HG03439 (cell line): ENCODE results near the gene MBD3L5.
"Not testable (repeated sequence)": the region's sequence is repeated elsewhere in the genome, so short reads cannot be mapped to it uniquely, and the experiment has no call there.

ENCODE experiments used
- ATAC-seq: cut with Tn5 transposase; IDR thresholded peaks from one replicate; pipeline ENCODE4 v1.9.1; 2021; ENCODE audit warnings: mild to moderate bottlenecking, moderate library complexity; ENCODE audit not compliant: unreplicated experiment

Gene MBD3L5

GRCh38 chr19:7051421-7051820 lies 21.0 kb downstream of the MBD3L5 start:
- not testable (repeated sequence) for ATAC-seq

GRCh38 chr19:7052896-7053295 lies 22.5 kb downstream of the MBD3L5 start:
- not testable (repeated sequence) for ATAC-seq

- ATAC-seq, result not testable (repeated sequence)
These were observed 24.4 kb downstream of the MBD3L5 start for GRCh38 chr19:7054635-7055368.

- ATAC-seq, result not testable (repeated sequence)
These were observed 25.3 kb downstream of the MBD3L5 start for GRCh38 chr19:7055679-7056078.

- ATAC-seq, result not testable (repeated sequence)
These were observed 26.0 kb downstream of the MBD3L5 start for GRCh38 chr19:7056371-7056770.

- ATAC-seq, result not testable (repeated sequence)
These were observed 28.2 kb downstream of the MBD3L5 start, which contains the start of gene MBD3L3 for GRCh38 chr19:7058576-7058975. TSS of gene MBD3L3 (minus strand) at chr19:7058676. CDS start at chr19:7058605, 71 bp downstream.

GRCh38 chr19:7059977-7060376 lies 29.6 kb downstream of the MBD3L5 start:
- not testable (repeated sequence) for ATAC-seq

- no peak for ATAC-seq
These were observed 33.0 kb downstream of the MBD3L5 start for GRCh38 chr19:7063339-7063738.

- ATAC-seq, result no peak
These were observed 33.5 kb downstream of the MBD3L5 start for GRCh38 chr19:7063764-7064418.

GRCh38 chr19:7067122-7067521 lies 36.7 kb downstream of the MBD3L5 start:
- ATAC-seq, result not testable (repeated sequence)

GRCh38 chr19:7067716-7068115 lies 37.3 kb downstream of the MBD3L5 start:
- ATAC-seq, result no peak

- no peak for ATAC-seq
These were observed 38.2 kb downstream of the MBD3L5 start for GRCh38 chr19:7068599-7068998.

GRCh38 chr19:7069042-7069903 lies 38.9 kb downstream of the MBD3L5 start, which contains the start of gene ZNF557:
TSS of gene ZNF557 (plus strand) at chr19:7069703. CDS start at chr19:7075075, 5,372 bp downstream.
- peak; percentile 92 for ATAC-seq

GRCh38 chr19:7069904-7070226 lies 39.5 kb downstream of the MBD3L5 start:
- no peak for ATAC-seq

- no peak for ATAC-seq
These were observed 42.2 kb downstream of the MBD3L5 start for GRCh38 chr19:7072541-7072940.

- ATAC-seq, result no peak
These were observed 44.4 kb downstream of the MBD3L5 start for GRCh38 chr19:7074705-7075282.

GRCh38 chr19:7076151-7076550 lies 45.8 kb downstream of the MBD3L5 start:
- ATAC-seq, result no peak

- no peak for ATAC-seq
These were observed 47.6 kb downstream of the MBD3L5 start for GRCh38 chr19:7078008-7078407.
